NCI-H2227 treated with DMSO at 0.1 percent for 48 hours (cell line): ENCODE measurements around the gene EPN3.

Experiments
- DNase-seq: peaks from one replicate; lab custom pipeline; 2025; lab: John Stamatoyannopoulos, UW

The EPN3 gene

DNA sequence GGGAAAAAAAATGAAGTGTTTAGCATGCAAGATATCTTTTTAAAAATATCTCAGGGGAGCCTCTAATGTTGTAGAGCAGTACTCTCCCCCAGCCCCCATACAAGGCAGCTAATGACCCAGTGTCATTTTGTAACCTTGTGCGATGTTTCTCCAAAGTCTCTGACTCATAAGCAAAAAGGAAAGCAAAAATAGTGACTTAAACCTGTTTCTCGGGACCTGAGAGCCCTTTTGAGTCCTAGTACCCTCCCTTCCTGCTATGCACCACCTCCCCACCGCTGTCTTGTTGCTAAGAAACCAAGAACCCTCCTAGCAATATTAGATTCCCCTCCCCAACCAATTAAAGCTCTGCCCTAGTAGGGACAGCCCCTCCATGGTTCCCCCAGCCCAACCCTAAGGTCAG is 21.5 kb upstream of the EPN3 start:
- no peak for DNase-seq

DNA sequence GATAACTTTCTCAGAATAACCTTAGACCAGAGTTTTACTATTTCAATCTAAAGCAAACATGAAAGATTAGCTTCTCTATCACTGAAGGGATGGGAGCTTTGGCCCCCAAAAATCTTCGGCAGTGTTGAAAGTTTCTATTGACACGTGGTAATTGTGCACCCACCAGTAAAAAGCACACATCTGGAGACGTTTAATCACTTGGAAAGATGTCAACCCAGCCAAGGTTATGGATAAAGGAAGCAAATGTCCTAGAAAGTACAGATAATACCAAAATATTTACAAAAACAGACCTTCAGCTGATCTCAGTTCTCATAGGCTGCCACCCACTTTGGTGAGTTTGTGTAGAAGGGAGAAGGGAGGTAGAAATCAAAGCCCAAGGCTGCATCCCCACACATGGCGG is 19.0 kb upstream of the EPN3 start:
- no peak for DNase-seq

DNA sequence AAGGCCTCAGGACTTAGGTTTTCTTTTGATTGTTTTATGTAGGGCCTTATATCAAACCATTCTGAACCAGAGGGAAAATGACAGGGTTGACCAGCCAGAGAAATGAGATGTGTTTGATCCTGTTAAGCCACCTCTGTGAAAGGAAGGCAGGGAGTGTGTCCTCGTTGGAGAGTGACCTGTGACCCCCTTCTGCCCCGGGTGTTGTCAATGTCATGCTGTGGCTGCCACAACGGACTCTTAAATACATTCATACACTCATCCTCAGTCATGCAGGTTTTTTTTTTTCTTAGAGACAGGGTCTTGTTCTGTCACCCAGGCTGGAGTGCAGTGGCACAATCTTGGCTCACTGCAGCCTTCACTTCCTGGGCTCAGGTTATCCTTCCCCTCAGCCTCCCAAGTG is 18.1 kb upstream of the EPN3 start:
- DNase-seq, result no peak

DNA sequence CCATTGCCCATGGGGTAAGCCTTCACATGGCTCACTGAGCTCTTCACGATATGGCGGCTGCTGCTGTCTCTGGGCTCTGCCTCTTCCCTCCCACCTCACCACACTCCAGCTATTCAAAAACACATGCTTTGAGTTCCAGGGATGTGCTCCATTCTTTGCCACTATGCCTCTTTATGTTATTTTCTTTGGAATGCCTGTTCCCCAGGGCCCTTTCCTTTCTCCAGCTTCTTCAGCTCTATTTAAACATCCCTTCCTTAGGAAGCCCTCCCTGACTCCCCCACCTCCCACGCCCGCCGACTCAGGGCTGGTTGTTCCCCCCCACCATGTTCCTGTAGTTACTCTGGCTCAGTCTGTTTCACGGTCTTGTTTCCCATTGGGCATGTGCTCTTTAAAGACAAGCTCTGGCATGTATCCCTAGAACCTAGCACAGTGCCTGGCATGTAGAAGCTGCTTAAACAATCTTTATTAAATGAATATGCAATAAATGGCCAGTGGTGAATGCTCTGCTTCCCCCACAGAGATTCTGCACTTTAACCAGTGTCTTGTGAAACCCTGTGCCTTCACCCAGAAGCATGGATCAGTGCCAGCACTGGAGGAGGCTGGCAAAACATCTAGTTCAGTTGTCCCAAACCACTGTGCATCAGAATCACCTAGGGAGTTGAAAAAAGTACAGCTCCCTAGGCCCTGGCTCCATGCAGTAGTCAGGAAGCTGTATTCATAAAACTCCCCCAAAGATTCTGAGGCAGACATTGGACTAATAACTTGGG is 17.4 kb upstream of the EPN3 start:
- DNase-seq, result no peak

DNA sequence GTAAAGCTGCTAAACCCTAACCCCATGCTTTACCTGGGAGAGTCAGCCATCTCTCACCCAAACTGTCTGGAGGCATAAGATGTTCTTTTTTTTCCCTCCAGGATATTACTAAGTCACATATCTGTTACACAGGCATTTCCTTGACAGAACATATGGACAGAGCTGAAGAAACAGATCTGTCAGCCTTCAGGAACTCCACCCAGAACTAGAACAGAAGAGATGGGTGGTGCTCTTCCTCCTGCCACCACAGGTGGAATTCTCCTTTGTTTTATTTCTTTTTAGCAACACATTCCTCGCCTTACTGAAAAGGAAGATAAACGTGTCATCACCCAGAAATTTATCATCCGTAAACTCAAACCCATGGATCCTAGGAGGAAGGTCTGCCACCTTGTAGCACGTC is 15.5 kb upstream of the EPN3 start:
- no peak for DNase-seq

DNA sequence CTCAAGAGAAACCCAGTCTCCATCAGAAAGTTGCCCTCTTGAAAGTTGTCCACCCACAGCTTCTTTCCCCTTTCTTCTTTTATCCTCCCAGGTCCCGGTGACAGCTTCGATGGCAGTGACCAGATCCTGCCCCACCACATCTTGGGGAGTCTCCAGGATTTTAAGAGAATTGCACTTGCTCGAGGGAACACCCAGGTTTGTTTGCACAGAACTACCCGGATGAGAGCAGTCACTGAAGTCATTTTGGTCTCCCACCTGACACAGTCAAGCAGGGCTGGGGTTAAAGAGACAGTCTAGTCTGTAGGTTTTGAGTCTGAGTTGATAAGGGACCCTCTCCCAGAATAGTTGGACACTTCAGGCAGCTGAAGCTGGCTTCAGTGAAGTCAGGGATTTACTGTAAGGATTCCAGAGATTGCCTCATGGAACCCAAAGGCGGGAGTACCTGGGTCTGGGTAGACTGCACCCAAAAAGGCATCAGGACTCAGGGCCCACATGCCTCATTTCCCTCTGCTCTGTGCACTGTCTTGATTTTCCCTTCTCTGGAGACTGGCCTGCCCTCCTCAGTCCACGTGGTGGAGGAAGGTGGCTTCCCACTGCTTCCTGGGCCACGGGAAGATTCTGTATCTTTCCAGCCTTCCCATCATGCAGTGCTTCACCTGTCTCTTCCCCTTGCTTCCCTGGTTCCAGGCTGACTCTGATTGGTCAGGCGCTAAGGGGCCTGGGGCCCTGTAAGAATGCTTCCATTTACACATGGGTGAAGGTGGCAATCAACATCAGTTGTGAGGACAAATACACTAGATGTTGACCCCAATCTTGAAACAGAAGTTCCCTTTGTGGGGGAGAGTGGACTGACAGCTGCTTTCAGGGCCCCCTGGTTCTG is 14.8 kb upstream of the EPN3 start:
- DNase-seq, result no peak

DNA sequence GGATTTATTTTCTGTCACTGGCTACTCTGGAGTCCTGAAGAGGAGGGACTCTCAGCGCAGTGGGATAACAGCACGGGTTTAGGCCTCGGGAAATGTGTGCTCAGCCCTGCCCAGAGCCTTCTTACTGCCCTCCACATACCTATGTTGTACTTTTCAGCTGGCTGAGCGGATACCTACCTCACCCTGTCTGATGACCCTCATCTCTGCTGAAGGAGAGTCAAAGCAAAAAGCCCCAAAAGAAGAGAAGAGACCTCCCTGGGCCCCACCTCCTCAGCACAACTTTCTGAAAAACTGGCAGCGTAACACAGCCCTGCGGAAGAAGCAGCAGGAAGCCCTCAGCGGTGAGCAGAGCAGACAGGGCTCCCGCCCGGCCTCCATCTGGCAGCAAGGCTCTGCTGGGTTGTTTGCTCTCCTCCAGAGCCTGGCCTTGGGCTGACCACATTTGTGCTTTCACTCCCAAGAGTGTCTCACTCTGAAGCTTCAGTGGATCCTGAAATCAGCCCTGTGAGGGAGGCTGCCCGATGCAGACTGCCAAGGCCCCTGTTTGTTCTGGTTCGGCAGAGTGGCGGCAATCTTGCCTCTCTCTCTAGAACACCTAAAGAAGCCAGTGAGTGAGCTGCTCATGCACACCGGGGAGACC is 14.0 kb upstream of the EPN3 start:
- no peak for DNase-seq

DNA sequence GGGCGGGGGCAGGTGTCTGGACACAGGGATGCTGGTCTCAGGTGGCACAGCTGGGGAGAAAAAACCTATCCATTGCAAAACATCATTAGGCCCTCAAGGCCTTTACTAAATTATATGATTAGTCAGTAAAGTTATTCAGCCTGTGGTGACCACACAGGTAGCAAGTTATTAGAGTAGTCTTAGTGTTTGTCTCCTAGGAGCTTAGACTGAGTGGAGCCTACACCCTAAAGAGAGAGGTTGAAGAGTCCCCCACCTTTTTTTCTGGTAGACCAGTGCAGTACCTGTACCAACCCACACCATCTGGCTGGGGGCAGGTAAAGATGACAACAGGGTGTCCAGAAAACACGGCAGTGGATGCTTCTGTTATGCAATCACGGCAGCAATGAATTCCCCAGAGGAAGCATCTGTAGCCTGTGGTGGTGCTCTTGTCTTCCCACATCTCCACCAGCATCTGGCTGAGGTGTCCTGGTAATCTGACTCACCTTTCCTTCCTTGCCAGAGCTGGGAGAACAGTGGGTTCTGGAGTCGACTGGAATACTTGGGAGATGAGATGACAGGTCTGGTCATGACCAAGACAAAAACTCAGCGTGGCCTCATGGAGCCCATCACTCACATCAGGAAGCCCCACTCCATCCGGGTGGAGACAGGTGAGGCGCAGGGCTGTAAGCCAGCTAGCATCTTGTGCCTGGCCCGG is 13.2 kb upstream of the EPN3 start:
- DNase-seq, result no peak

DNA sequence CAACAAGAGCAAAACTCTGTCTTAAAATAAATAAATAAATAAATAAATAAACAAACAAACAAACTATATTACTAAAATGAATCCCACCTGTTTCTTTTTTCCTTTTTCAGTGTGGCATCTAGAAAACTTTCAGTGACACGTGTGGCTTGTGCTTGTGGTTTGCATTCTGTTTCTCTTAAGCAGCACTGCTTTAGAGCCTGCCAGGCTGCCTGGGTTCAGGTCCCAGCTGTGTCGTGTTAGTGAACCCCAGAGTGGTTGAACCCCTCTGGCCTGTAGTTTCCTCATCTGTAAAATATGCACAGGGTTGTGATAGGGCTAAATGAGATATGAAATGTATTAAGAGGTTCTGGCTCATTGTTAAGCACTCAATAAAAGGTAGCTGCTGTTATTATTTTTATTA is 12.1 kb upstream of the EPN3 start:
- DNase-seq, result no peak

DNA sequence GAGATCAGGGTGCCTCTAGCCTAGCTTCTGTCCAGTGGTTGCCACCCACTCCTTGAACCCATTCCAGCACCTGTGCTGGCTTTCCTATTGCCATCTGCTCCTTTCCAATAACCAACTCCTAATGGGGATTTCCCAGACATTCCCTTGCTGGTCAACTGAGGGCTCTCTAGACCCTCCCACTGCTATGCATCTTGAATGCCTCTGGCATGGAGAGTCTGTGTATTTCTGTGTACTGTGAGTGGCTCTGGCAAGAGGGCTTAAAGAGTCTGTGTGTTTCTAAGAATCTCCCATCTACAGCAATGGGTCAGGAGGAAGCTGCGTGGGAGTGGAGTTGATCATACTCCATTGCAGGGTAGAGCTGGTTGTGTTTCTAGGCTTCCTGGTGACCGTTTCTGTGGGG is 11.0 kb upstream of the EPN3 start:
- DNase-seq, result no peak

DNA sequence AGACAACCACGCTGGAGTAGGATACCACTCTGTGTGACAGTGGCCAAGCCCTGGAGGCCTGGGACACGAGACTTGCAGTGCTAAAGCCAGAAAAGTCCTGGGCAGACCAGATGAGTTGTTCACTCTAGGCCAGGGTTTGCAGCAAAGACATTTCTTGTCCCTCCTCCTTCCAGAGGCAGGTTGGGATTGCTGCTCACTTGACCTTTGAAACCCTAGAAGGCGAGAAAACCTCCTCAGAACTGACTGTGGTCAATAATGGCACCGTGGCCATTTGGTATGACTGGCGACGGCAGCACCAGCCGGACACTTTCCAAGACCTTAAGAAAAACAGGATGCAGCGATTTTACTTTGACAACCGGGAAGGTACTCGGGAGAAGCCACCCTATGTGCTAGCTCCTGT is 9.8 kb upstream of the EPN3 start:
- DNase-seq, result no peak

DNA sequence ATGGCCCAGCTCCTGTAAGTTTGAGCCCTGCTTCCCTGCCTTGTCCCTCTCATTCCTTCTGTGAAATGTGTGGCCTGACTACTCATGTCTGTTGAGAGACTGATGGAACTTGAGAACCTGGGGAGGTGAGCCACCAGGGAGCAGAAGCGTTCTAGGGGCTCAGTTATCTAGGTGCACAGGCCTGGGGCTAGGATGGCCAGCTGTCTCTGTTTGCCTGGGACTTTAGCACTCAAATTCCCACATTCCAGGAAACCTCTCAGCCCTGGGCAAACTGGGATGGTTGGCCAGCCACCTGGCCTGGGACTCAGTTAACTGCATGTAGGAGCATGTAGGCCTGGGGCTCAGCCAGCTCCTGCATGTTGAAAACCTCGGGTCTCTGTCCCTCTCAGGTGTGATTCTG is 9.3 kb upstream of the EPN3 start:
- no peak for DNase-seq

DNA sequence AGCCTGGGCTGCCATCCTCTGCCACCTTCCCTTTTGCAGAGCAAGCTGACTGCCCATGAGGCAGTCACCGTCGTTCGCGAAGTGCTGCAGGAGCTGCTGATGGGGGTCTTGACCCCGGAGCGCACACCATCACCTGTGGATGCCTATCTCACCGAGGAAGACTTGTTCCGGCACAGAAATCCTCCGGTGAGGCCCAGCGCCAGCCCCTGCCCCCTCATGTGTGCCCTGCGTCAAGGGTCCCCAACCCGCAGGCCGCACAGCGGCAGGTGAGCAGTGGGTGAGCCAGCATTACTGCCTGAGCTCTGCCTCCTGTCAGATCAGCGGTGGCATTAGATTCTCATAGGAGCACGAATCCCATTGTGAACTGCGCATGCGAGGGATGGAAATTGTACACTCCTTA is 7.7 kb upstream of the EPN3 start:
- no peak for DNase-seq

DNA sequence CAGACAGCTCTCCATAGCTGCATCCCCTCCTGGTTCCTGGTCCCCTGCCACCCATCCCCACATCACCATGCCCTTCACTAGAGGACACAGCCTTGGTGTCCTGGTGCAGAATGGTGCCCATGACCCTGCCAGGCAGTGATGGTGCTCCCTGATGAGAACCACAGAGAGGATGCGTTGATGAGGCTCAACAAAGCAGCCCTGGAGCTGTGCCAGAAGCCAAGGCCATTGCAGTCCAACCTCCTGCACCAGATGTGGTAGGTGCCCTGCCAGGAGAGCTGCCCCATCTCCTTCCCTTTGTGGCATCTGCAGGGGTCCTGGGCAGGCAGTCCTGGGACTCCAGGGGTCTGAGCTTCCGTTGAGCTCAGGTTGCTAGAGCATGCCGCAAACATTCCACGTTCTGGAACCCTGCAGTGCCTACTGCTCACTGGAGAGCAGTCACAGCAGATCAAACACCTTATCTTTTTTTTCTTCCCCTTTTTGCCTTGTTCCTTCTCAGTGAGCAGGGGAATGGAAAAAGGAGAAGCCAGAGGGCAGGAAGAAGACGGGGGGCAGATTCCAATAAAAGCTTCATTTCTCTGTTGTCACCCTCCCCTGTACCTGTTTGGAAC is 5.3 kb upstream of the EPN3 start:
- DNase-seq, result no peak

DNA sequence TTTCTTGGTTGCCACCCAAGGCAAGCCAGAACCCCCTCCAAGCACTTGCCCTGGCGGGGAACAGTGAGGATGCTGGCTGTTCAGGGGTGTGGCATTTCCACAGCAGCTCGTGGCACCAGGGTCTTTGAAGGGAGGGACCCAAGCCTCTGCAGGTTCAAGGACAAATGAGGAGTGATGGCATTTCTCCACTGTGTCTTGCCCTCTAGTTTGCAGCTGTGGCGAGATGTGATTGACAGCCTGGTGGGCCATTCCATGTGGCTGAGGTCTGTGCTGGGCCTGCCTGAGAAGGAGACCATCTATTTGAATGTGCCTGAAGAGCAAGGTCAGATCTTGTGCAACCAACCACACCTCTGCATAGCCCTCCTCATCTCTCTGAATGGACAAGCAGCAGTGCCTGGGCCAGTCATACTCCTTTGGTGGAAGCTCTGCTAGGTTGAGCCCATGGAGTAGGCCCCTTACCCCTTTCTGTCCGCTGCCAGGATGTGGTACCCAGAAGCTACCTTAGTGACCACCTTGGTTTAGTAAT is 4.5 kb upstream of the EPN3 start:
- DNase-seq, result no peak

DNA sequence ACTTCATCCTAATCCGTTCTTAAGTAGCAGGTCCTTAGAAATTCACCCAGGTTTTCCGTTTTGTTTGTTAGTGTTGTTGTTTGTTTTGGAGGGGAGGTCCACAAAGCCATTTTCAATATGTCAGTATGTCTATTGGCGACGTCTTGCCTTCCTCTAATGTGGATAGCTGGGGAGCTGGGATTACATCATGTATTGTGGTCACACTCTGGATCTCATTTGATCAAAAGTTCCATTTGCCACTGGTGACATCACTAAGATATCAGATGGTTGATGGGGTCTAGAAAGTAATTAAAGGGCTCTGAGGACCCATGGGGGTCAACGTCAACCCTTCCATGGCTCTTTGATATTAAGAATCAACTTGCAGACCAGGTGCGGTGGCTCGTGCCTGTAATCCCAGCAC is 2.7 kb upstream of the EPN3 start:
- DNase-seq, result no peak

DNA sequence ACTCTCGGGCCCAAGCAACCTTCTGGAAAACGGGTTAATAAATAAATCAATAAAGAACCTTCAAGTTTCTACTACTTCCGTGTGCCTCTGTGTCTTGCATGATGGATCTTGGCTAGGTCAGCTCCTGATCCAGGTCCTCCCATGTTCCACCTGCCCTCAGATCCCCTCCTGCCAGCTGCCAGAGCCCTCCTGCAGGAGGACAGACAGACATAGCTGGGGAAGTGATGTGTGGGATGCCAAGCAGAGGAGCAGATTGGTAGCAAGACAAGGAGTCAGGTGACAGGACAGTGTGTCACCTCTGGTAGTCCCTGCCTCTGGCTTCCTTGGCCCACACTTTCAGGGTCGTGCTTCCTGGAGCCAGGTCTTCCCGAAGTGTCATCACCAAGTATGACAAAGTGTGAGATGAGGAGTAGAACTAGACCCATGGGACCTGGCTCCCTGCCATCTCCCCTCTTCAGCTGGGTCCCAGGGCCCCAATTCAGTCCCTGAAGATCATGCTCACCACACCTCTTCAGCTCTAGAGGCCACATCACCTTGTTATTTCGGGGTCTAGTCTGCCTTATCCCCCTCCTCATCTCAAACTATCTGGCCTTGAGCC is 1.0 kb upstream of the EPN3 start:
- no peak for DNase-seq

DNA sequence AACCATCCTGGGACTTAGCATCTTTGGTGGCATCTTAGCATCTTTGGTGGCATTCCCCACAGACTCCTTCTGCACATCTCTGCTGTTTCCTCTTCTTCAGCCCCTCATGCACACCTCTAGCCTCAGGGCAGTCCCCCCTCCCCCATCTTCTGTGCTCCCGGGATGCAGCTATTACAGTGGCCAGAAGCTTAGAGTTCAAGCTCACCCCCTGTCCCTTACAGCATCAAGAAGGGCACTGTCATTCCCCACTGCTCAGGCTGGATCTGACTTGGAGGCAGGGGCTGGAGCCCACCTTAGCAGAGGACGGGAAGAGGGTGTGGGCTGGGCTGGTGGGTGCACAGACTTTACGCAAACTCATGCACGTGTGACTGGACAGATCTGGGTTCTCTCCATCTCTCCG is 650 bp downstream of the EPN3 start:
- DNase-seq, result no peak

DNA sequence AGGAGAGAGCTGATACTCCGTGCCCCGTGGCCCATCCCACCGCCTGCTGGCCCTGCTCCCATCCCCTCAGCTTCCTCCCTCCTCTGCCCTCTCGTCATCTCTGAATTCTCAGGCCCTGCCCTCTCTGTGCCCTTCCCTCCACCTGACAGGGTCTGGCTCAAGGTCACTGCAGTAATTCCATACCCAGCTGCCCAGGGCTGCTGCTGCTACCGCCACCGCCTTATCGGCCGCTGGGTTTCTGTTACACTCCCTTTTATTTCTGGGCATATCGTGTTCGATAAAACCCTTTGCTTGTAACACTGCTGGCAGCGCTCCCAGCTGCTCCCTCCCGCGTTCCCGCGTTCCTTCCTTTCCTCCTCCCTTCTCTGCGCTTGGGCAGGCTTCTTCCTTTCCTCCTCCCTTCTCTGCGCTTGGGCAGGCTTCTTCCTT is 1.2 kb downstream of the EPN3 start:
- peak; percentile 23 for DNase-seq

DNA sequence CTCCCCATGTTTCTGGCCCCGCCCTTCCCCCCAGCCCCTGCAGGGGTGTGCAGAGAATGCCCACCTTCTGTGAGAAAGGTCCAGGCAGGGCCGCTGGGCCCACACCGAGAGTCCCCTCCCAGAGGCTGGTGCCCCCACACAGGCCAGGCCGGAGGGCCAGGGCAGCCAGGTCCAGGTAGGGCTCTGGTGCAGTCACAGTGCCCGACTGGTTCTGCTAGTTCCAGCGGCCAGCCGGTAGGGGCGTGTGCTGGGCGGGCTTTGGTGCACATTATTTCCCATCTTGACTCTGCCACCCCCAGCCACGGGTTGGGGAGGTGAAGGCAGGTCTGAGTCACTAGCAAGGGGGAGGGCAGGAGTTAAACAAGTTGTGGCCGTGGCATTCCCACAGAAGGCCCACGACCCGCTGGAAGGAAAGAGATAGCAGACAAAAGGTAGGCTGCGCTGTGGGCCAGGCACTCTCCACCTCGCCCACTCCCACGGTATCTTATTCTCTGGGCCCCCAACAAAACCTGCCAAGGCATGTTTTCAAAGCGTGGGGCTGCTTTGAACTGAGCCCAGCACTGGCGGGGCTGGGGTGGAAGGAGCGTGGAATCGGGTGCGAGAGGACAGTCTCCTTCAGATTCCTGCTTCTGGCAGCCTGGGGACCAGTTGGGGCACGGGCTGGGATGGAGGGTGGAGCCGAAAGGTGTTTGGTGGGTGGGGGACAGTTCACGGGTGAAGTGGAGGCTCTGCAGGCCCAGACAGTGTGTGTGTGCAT is 1.9 kb downstream of the EPN3 start:
- DNase-seq, result no peak

DNA sequence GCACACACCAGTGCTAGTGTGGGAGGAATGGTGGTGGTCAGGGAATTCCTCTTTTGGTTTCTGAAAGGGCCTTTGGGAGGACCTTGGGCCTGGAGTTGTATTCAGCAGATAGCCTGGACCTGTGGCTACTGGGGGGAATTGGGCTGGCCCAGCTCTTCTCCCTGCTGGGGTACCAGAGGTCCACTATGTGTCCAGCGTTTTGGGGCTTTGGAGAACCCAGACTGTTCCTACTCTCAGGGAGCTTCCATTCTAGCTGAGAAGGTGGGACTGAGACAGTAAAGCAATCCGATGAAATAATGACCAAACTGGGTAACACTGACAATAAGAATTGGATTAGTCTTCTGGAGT is 2.4 kb downstream of the EPN3 start:
- DNase-seq, result no peak
